Endothelial cell of hepatic sinusoid (primary cell): ENCODE results near the gene CYB5RL.
"Not testable (repeated sequence)": the region's sequence is repeated elsewhere in the genome, so short reads cannot be mapped to it uniquely, and the experiment has no call there.

Experiments
- in situ Hi-C: cut with HindIII; loops from 2 replicates; pipeline ENCODE4 v1.10.0; 2017; ENCODE audit warnings: low sequenced_read_pairs

The CYB5RL gene

DNA sequence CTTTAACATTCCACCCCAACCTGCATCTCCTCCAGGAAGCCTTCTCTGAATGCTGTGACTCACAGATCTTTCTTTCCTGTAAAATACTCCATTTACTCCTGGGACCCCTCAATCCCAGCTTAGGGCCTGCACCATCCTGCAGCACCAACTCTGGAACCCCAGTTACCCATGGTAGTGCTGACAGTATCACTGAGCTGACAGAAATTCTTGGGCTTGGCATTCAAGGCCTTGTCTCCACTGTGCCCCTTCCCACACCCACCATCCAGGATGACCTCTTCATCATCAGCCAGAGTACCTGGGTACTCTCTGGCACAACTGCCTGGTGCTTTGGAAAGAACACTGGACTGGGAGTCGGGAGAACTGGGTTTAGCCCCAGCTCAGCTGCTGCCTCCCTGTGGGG, 8.3 kb downstream of the CYB5RL start:
- in situ Hi-C loops, result no loop called here

- in situ Hi-C loops, result no loop called here
These were observed 9.3 kb downstream of the CYB5RL start for GRCh38 chr1:54190526-54190925.

DNA sequence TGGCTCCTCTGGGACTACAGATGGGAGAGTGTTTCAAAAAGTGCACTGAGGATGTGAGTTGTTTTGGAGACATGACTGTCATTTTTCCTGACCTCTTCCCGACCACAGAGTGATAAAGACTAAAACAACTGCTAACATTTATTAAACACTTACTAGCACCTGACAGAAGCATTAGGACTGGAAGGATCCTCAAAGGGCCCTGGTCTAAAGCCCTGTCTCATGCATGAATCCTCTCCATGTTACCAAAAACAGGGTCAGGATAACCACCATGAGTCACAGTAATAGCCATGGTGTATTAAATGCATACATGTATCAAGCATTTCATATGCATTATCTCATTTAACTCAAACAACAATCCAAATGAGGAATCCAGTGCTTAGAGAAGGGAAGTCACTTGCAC, 11.5 kb downstream of the CYB5RL start:
- in situ Hi-C loops, result no loop called here

GRCh38 chr1:54186056-54186455, 13.8 kb downstream of the CYB5RL start:
- in situ Hi-C loops, result no loop called here

- in situ Hi-C loops, result no loop called here
These were observed 19.0 kb downstream of the CYB5RL start for GRCh38 chr1:54180701-54181360.

- in situ Hi-C loops, result no loop called here
These were observed 21.3 kb downstream of the CYB5RL start for GRCh38 chr1:54178296-54179070.

GRCh38 chr1:54177726-54178125, 22.1 kb downstream of the CYB5RL start:
- in situ Hi-C loops, result no loop called here

DNA sequence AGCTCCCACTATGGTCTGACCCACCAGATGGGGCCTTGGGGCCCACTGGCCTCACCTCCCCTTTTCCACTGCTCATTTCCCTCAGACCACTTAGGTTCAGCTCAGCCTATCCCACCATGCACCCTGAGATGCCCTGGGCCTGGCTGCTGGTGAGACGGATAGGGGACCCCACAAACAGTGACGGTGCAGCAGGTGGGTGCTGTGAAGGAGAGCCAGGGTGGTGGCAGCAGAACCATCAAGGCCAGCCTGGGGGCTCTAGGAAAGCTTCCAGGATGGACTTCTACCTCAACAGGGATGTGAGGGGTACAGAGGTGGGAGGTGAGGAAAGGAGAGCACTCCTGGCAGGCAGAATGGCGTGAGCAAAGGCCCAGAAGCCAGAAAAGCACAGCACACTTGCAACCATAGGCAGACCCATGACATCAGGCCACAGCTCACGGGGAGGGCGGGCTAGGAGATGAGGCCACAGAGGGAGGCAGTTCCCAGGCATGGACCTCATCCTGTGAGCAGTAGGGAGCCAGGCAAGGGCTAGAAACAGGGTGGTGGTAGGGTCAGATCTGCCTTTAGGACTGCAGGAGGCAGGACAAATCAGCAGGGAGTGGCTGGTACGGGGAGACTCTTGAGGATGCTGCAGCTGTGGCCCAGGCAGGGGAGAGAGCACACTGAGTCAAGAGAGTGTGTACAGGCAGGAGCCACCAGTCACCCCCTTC, 23.1 kb downstream of the CYB5RL start:
- in situ Hi-C loops, result no loop called here

DNA sequence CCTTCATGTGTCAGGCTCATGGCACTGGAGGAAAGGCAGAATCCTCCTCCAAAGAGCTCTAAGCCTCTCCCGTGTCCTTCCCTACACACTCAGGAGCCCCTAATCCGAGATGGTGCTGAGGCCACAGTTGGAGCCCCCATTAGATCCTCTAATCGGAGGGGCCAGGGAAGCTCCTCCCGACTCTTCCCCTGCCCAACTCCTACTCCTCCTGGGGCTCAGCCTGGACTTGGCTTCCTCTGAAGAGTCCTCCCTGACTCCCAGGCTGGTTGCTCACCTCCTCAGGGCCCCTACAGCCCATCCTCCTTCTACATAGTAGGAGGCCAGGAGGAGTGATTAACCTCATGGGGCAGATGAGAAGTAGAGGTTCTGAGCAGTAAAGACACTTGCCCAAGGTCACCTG, 25.7 kb downstream of the CYB5RL start:
- in situ Hi-C loops, result loop anchor here (5.0 kb wide), 2 partner anchors 47 to 82 kb away; no protein-coding TSS in a partner anchor

DNA sequence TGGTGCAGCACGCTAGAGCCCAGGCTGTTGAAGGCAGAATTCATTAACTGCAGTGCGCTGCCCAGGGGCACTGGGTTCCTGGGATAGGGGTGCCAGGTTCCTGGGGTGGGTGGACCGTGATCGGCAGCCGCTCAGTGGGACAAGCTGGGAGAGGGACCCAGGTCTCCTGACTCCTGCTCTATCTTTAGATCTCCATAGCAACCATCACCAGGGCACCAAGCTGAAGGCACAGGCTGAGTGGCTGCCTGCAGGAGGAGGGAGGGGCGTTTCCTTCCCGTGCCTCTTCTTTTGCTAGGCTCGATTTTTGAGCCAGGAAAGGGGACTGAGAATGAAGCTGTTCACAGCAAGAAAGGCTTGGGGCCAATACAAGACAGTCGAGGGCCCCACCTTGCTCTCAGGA, 26.1 kb downstream of the CYB5RL start:
- in situ Hi-C loops, result loop anchor here (5.0 kb wide), 2 partner anchors 46 to 81 kb away; no protein-coding TSS in a partner anchor

- in situ Hi-C loops, result loop anchor here (5.0 kb wide), 2 partner anchors 46 to 81 kb away; no protein-coding TSS in a partner anchor
These were observed 26.9 kb downstream of the CYB5RL start for GRCh38 chr1:54172614-54173599.

- in situ Hi-C loops, result loop anchor here (5.0 kb wide), 2 partner anchors 44 to 79 kb away; no protein-coding TSS in a partner anchor
These were observed 28.2 kb downstream of the CYB5RL start for GRCh38 chr1:54171606-54172005.

GRCh38 chr1:54171016-54171415, 28.8 kb downstream of the CYB5RL start:
- in situ Hi-C loops, result loop anchor here (5.0 kb wide), 2 partner anchors 44 to 79 kb away; no protein-coding TSS in a partner anchor

DNA sequence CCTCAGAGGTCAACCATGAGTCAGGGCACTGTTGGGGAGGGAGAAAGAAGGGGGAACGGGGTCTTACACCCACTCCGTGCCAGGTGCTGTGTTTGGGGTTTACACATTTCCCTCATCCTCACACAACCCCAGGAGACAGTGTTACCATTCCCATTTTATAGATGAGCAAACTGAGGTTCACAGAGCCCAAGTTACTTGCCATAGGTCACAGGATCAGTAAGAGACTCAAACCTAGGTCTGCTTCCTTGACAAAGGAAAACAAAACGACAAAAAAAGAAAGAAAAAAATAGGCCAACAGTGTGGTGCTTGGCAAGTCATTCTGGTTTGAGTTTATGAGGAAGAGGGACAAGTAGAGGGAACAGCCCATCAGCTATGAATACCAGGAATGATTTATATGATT, 30.8 kb downstream of the CYB5RL start:
- in situ Hi-C loops, result no loop called here

GRCh38 chr1:54168206-54168965, 31.4 kb downstream of the CYB5RL start:
- in situ Hi-C loops, result no loop called here

DNA sequence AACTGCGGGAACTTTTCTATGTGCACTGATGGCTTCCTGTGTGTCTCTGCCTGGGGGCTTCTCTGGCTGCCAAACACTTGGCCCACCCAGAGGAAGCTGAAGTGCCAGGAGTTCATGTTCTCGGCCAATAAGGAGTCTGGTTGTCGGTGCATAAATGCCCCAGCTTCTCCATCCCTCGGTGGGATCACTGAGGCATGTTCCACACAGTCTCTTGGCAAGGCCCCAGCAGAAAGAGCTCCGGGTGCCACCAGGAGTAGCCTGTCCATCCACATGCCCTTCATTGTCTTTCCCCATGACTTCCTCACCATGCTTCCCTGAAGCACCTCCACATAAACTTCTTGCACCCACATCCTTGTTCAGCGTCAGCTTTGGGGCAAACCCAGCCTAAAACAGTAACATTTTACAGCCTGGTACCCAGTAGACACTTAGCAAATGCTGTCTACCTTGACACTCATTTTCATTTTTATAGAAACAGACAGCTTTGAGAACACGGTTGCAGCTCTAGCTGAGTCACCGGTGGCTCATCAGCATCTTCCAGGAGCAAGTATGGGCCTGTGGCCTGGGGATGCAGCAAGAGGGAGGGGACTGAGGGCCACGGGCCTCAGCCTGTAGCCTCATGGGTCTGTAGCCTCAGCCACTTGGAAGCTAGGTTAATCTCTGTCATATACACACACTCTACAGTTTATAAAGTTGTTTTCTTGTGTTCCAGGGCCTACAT, 32.2 kb downstream of the CYB5RL start:
- in situ Hi-C loops, result no loop called here

GRCh38 chr1:54166357-54166756, 33.5 kb downstream of the CYB5RL start:
- in situ Hi-C loops, result not testable (repeated sequence)

- in situ Hi-C loops, result no loop called here
These were observed 34.7 kb downstream of the CYB5RL start for GRCh38 chr1:54165146-54165545.

DNA sequence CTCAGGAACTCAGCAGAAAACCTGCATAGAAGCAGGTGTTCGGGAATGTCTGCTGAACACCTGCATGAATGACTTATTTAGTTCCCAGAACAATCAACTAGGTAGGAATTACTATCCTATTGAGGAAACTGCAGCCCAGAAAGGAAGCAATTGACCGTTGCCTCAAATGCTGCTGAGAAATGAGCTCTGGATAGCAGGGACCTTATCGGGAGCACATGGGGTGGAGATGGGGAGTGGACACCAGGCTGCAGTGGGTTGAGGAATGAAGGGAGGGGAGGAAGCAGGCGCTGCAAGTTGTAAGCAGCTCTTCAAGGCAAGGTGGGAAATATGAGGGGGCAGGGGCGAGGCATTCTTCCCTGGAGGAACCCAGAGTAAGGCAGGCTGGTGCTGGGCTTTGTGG, 36.3 kb downstream of the CYB5RL start:
- in situ Hi-C loops, result no loop called here
